GM19023 (cell line): ENCODE results near the gene MAN2A2.
"Not testable (repeated sequence)": the region's sequence is repeated elsewhere in the genome, so short reads cannot be mapped to it uniquely, and the experiment has no call there.

Experiments used
- ATAC-seq: cut with Tn5 transposase; IDR thresholded peaks from one replicate; pipeline ENCODE4 v1.9.1; 2021; ENCODE audit warnings: mild to moderate bottlenecking, moderate library complexity; ENCODE audit not compliant: unreplicated experiment

Gene MAN2A2

DNA sequence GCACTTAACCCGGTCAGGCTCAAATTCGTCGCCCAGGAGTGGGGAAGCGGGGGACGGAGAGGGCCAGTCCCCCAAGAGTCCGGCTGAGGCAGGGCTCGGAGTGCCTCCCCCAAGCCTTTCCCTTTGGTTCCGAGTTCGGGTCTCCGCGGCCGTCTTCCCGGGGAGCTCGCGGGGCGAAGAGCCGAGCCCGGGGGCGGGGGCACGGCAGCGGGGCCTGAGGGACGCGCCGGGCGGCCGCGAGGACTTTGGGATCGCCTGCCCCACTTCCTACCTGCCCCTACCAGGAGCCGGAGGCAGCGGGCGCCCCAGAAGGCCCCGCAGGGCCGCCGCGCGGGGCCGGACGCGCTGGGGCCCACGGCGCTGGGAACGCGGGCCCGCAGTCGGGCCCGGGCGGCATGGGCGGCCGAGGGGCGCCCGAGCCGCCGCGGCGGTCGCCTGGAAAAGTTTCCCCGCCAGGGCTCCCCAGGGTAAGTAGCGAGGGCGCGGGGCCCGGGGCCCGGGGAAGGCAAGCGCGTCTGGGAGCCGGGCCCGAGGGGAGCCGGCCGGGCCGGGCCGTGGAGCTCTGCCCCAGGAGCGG, 31.9 kb upstream of the MAN2A2 start:
- no peak for ATAC-seq

DNA sequence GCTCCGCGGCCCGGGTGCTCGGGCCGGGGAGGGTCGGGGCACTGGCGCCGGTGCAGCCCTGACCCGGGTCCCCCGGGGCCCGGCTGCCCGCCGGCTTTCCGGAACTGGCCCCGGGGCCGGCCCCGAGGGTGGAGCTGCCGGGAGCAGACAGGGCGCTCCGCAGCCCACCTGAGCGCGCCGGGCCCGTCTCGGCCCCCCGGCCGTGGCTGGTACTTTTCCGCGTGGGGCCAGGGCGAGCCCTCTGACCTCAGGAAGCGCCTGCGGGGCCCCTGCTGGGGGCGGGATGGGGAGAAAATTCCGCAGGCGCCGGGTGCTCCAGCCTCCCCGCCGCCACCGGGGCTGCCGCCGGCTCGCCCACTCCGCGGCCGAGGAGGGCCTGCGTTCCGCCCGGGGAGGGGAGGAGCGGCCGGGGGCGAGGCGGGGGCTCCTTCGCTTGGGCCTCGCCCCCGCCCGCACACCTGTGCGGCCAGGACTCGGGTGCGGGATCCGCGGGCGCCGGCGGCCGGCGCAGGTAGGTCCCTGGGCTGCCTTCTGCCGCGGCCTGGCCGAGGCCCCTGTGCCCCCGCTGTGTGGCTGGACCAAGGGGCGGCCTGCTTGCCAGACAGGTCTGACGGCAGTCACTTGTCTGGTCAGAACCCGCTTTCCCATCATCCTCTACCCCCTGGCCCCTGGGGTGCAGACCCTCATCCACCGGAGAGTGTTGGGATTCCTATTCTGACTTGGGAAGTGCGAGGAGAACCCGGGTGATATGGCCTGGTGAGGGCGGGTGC, 31.2 kb upstream of the MAN2A2 start:
- no peak for ATAC-seq

DNA sequence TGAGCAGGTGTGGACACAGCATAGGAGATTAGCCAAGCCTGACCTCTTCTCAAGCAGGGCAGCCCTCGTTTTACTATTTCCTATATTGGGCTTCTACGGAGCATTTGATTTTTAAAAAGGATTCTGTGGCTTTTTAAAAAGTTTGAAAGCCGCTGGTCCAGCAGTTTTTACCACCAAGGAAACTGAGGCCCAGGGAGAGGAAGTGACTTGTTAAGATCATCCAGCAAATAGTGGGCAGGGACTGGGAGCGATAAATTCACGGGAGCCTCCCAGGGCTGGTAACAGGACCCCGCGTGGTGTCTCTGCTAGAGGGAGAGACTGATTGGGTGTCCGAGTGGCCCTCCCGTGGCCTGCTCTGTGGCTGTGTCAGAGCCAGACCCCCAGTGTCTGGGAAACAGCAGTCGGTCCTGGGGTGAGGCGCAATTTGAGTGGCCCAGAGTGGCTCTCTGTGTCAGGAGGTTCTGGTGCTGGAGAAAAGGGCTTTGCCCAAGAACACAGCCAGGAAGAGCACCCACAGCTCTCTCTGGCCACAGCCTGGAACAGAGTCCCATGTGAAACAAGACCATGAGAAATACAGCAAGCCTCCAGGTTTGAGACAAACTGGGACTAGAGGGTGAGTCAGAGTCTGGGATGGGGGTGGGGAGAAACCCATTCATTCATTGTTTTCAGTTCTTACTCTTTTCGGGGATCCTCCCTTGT, 30.5 kb upstream of the MAN2A2 start:
- no peak for ATAC-seq

DNA sequence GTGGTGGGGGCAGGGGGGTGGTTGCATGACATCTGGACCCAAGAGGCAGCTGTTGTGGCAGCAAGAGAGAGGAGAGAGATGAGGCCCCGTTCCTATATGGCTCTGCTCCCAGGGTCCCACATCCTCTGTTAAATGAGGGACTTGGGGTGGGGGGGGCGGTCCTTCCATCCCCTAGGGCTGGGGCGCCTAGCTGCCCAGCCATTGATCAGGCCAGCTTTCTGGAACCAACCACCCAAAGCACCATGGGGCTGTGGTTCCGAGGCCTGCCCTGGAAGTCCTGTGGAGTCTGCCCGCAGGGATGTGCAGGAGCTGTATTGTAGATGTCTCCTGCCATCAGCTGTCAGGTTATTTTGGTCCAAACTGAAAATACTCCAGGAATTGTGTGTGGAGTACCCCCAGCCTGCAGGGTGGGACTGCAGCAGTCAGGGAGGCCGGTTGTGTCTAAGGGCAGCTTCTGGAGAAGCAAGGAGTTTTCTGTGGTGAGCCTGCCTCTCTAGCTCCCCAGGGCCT, 29.6 kb upstream of the MAN2A2 start:
- no peak for ATAC-seq

DNA sequence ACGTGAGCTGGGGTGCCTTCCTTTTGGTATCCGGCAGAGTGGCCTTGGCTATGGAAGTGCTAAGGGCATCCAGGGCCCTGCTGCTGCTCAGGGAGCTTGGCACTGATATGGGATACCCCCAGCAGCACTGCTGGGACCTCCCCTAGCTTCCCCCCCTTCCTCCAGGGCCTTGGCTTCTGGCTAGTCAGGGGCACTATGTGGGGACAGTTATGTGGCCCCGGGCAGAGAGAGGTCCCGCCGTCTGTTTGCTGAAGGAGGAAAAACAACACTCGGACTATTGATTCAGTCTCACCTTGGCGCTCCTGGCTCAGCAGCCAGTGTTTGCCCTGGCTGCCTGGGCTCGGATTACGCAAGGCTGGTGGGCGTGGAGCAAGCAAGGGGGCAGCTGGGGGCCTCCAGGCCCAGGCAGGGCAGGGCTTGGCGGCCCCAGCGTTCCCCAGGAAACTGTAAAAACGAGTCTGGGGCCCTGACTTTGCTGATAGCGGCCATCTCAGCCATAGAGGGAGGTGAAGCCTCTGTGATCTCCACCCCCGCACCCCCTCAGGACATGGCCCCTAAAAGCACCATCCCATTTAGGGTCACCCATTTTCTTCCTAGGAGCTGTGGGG, 29.0 kb upstream of the MAN2A2 start:
- no peak for ATAC-seq

DNA sequence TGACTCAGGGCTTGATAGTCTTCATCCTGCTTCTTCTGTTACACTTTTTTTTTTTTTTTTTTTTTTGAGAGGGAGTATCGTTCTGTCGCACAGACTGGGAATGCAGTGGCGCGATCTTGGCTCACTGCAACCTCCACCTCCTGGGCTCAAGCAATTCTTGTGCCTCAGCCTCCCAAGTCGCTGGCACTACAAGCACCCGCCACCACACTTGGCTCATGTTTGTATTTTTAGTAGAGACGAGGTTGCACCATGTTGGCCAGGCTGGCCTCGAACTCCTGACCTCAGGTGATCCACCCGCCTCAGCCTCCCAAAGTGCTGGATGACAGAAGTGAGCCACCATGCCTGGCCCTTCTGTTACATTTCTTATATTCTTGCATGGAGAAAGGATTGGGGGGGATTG, 28.1 kb upstream of the MAN2A2 start:
- ATAC-seq: not testable (repeated sequence)

DNA sequence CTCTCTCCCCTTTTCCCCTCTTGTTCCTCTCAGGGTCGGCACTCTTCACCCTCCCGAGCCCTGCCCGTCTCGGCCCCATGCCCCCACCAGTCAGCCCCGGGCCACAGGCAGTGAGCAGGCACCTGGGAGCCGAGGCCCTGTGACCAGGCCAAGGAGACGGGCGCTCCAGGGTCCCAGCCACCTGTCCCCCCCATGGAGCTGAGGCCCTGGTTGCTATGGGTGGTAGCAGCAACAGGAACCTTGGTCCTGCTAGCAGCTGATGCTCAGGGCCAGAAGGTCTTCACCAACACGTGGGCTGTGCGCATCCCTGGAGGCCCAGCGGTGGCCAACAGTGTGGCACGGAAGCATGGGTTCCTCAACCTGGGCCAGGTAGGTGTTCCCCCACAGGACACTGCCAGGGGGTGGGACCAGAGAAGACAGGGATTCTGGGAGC, 27.5 kb upstream of the MAN2A2 start:
- ATAC-seq: no peak

DNA sequence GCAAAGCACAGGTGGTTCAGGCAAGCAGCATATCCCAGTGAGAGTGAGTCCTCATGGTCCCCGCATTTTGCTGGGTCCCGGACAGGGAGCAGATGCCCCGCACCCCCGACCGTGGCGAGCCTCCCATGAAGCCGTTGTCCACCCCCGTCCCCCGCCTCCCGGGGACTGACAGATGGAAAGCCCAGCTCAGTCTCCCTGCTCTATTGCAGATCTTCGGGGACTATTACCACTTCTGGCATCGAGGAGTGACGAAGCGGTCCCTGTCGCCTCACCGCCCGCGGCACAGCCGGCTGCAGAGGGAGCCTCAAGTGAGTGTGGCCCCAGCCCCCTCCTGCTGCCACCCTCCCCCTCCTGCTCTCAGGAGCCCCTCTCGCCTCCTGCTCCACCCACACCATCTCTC, 27.1 kb upstream of the MAN2A2 start:
- no peak for ATAC-seq

DNA sequence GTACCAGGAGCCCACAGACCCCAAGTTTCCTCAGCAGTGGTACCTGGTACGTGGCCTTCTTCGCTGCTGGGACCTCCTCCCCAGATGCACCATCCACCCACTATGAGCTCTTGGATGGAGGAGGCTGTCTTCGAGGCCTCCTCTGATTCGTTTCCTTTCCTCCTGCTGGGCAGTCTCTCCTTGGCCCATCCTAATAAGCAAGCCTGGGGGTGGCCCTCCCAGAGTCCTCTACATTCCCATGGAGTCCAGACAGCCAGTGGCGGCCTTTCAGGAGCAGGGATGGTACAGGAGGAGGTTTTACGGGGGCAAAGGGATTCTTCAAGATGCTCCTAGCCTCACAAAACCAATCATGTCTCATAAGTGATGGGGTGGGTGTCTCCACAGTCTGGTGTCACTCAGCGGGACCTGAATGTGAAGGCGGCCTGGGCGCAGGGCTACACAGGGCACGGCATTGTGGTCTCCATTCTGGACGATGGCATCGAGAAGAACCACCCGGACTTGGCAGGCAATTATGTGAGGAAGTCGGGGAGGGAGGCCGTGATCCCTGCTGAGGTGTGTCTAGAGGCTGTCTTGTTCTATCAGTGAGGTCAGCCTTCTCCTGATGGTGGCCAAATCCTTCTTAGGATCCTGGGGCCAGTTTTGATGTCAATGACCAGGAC, 26.5 kb upstream of the MAN2A2 start:
- no peak for ATAC-seq

DNA sequence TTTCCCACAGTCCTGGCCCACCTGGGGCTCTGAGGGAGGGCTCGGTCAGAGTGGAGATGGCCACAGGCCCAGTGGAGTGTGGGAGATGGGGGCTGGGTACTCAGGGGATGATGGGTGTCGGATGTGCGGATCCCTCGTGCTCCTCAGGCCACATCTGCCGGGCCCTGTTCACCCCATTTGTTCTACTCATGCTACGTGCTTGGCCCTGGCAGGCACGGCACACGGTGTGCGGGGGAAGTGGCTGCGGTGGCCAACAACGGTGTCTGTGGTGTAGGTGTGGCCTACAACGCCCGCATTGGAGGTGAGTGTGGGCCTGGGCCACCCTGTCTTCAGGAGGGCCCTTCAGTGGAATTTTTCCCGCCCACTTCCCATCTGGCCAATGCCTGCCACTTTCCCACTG, 25.8 kb upstream of the MAN2A2 start:
- ATAC-seq: no peak

DNA sequence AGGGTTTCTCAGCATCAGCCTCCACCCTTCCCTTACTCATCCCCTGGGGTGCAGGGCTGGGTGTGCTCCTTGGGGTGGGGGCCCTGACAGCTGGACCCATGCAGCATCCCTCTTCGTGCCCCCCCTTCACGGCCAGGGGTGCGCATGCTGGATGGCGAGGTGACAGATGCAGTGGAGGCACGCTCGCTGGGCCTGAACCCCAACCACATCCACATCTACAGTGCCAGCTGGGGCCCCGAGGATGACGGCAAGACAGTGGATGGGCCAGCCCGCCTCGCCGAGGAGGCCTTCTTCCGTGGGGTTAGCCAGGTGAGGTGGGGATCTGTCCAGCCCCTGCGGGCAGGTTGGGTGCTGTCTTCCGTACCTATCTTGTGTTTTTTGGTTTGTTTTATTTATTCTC, 25.1 kb upstream of the MAN2A2 start:
- no peak for ATAC-seq

DNA sequence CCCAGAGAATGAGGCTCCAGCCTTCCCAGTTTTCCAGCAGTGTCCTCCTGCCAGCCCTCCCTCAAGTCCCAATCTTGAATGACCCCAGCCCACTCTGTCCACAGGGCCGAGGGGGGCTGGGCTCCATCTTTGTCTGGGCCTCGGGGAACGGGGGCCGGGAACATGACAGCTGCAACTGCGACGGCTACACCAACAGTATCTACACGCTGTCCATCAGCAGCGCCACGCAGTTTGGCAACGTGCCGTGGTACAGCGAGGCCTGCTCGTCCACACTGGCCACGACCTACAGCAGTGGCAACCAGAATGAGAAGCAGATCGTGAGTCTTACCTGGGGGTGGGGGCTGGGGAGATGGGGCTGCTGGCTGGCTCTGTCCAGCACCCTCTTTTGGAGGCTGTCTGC, 24.4 kb upstream of the MAN2A2 start:
- ATAC-seq: no peak

DNA sequence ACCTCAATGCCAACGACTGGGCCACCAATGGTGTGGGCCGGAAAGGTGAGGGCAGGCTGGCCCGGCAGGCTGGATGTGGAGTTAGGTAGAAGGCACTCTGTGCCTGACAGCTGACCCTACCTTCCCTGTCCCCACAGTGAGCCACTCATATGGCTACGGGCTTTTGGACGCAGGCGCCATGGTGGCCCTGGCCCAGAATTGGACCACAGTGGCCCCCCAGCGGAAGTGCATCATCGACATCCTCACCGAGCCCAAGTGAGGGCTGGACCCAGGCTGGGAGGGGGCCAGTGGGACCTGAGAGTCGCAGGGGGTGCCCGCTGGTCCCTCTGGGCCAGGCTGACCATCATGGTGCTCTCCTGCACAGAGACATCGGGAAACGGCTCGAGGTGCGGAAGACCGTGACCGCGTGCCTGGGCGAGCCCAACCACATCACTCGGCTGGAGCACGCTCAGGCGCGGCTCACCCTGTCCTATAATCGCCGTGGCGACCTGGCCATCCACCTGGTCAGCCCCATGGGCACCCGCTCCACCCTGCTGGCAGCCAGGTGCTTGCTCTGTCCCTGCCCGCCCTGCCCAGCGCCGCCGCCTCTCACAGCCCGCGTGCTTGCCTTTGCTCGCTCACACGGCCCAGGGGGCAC, 23.3 kb upstream of the MAN2A2 start:
- no peak for ATAC-seq

DNA sequence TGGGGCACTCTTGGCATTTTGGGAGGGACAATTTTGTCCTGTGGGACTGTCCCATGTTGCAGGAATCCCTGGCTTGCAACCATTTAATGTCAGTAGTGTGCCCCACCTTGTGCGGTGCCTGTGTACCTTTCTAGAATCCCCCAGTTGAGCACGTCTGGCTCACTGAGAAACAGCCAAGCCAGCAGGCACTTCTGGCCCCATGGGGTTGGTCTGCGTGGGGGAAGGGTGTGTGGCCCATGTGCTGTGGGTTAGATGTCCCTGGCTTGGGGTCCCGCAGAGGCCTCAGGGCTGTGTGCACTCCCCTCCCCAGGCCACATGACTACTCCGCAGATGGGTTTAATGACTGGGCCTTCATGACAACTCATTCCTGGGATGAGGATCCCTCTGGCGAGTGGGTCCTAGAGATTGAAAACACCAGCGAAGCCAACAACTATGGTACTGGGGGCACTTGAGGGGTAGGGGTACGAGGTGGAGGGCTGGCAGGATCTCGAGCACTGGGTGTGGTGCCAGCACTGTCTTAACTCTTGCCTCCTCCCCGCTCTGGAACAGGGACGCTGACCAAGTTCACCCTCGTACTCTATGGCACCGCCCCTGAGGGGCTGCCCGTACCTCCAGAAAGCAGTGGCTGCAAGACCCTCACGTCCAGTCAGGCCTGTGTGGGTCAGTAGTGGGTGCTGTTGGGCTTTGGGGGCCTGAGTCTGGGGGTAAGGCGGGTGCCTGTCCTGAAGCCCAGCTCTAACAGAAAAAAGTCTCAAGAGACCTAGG, 22.5 kb upstream of the MAN2A2 start:
- ATAC-seq: no peak

DNA sequence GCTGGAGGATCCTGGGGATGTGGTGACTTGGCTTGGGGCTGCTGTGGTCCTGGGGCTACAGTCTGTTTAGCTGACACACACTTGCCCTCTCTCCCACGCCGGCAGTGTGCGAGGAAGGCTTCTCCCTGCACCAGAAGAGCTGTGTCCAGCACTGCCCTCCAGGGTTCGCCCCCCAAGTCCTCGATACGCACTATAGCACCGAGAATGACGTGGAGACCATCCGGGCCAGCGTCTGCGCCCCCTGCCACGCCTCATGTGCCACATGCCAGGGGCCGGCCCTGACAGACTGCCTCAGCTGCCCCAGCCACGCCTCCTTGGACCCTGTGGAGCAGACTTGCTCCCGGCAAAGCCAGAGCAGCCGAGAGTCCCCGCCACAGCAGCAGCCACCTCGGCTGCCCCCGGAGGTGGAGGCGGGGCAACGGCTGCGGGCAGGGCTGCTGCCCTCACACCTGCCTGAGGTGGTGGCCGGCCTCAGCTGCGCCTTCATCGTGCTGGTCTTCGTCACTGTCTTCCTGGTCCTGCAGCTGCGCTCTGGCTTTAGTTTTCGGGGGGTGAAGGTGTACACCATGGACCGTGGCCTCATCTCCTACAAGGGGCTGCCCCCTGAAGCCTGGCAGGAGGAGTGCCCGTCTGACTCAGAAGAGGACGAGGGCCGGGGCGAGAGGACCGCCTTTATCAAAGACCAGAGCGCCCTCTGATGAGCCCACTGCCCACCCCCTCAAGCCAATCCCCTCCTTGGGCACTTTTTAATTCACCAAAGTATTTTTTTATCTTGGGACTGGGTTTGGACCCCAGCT, 21.7 kb upstream of the MAN2A2 start:
- ATAC-seq: no peak

DNA sequence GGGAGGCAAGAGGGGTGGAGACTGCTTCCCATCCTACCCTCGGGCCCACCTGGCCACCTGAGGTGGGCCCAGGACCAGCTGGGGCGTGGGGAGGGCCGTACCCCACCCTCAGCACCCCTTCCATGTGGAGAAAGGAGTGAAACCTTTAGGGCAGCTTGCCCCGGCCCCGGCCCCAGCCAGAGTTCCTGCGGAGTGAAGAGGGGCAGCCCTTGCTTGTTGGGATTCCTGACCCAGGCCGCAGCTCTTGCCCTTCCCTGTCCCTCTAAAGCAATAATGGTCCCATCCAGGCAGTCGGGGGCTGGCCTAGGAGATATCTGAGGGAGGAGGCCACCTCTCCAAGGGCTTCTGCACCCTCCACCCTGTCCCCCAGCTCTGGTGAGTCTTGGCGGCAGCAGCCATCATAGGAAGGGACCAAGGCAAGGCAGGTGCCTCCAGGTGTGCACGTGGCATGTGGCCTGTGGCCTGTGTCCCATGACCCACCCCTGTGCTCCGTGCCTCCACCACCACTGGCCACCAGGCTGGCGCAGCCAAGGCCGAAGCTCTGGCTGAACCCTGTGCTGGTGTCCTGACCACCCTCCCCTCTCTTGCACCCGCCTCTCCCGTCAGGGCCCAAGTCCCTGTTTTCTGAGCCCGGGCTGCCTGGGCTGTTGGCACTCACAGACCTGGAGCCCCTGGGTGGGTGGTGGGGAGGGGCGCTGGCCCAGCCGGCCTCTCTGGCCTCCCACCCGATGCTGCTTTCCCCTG, 21.0 kb upstream of the MAN2A2 start:
- ATAC-seq: no peak

DNA sequence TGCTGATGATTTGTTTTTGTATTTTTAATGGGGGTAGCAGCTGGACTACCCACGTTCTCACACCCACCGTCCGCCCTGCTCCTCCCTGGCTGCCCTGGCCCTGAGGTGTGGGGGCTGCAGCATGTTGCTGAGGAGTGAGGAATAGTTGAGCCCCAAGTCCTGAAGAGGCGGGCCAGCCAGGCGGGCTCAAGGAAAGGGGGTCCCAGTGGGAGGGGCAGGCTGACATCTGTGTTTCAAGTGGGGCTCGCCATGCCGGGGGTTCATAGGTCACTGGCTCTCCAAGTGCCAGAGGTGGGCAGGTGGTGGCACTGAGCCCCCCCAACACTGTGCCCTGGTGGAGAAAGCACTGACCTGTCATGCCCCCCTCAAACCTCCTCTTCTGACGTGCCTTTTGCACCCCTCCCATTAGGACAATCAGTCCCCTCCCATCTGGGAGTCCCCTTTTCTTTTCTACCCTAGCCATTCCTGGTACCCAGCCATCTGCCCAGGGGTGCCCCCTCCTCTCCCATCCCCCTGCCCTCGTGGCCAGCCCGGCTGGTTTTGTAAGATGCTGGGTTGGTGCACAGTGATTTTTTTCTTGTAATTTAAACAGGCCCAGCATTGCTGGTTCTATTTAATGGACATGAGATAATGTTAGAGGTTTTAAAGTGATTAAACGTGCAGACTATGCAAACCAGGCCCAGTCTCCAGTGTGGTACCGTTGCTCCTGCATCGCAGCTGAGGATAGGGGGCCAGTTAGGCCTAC, 20.1 kb upstream of the MAN2A2 start:
- ATAC-seq: no peak

DNA sequence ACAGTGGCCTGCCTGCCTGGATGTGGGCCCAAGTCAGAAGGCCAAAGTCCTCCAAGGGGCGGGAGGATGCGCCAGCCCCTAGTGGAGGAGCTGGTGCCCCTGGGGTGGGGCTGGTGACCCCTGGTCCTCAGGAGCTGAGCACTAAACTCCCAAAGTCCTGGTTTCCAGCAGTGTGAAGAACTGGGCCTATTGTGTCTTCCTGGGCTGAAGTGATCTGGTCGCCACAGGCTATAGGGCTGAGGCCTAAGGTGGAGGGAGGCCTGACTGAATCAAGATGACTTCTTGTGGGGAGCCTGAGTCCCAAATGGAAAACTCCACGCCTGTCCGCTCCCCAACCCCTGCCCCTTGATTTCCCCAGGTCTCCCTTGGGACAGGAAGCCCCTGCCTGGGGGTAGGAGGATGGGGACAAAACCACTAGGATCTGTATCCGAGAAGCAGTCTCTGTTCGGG, 19.6 kb upstream of the MAN2A2 start:
- ATAC-seq: no peak
